GM19395 (cell line): ENCODE results near the gene MRPS23.

Experiments
- ATAC-seq: cut with Tn5 transposase; IDR thresholded peaks from one replicate; pipeline ENCODE4 v1.9.1; 2021; ENCODE audit warnings: mild to moderate bottlenecking, moderate library complexity; ENCODE audit not compliant: unreplicated experiment

Gene MRPS23

GRCh38 chr17:57838857-57839570 is 10.8 kb downstream of the MRPS23 start:
- no peak for ATAC-seq

- no peak for ATAC-seq
Observed at GRCh38 chr17:57838453-57838852, 11.4 kb downstream of the MRPS23 start.

GRCh38 chr17:57835333-57835900 is 14.4 kb downstream of the MRPS23 start:
- no peak for ATAC-seq

- ATAC-seq, result no peak
Observed at GRCh38 chr17:57834146-57834741, 15.6 kb downstream of the MRPS23 start.

- no peak for ATAC-seq
Observed at GRCh38 chr17:57833179-57833939, 16.5 kb downstream of the MRPS23 start.

GRCh38 chr17:57832314-57833178 is 17.3 kb downstream of the MRPS23 start:
- ATAC-seq, result no peak

GRCh38 chr17:57830880-57831279 is 19.0 kb downstream of the MRPS23 start:
- no peak for ATAC-seq

GRCh38 chr17:57823469-57824401 is 26.1 kb downstream of the MRPS23 start:
- ATAC-seq, result no peak

GRCh38 chr17:57819867-57820266 is 30.0 kb downstream of the MRPS23 start:
- no peak for ATAC-seq

GRCh38 chr17:57819285-57819684 is 30.6 kb downstream of the MRPS23 start:
- ATAC-seq, result no peak

GRCh38 chr17:57818066-57818465 is 31.8 kb downstream of the MRPS23 start:
- no peak for ATAC-seq

GRCh38 chr17:57817299-57817698 is 32.5 kb downstream of the MRPS23 start:
- ATAC-seq, result no peak

- ATAC-seq, result no peak
Observed at GRCh38 chr17:57814421-57814820, 35.4 kb downstream of the MRPS23 start.

GRCh38 chr17:57811638-57812280 is 38.1 kb downstream of the MRPS23 start:
- no peak for ATAC-seq

GRCh38 chr17:57810721-57811637 is 38.9 kb downstream of the MRPS23 start:
- ATAC-seq, result no peak

- ATAC-seq, result no peak
Observed at GRCh38 chr17:57809879-57810278, 40.0 kb downstream of the MRPS23 start.

- no peak for ATAC-seq
Observed at GRCh38 chr17:57808882-57809281, 41.0 kb downstream of the MRPS23 start.
